ENCODE results near the gene CYP1A2. TPM values are rescaled to one million over a fixed set of nuclear protein-coding genes. Genes with fewer than 3 reads are reported as not detected.

The CYP1A2 gene
- polyA plus RNA-seq, 1 of the 3 experiments (the other 2 are of a cell fraction), result not detected

GRCh38 chr15:74782259-74783071, 33.8 kb downstream of the CYP1A2 start:
- Histone ChIP-seq H3K4me3 (ENCODE audit: low read depth in 2 of 2, low read length in 1 of 2) (peak overlapping the region; percentile 85 to 97), H3K36me3 (replicated peaks in 1 of 2; ENCODE audit: control insufficient read depth in 1 of 2, insufficient read depth in 2 of 2, low read length in 1 of 2) (peaks cover 0 to 10% of the 10 kb centered on the region in 2 experiments), H3K9ac (peak overlapping the region; percentile 77), H3K4me2 (peak overlapping the region; percentile 98), H3K9me2 (no peaks in the 10 kb centered on the region), H4K20me1 (ENCODE audit: insufficient read depth) (peaks cover 47% of the 10 kb centered on the region), H3K4me1 (ENCODE audit: control insufficient read depth in 1 of 2, insufficient read depth in 2 of 2, low read depth in 1 of 2, low read length in 1 of 2) (peaks cover 10 to 42% of the 10 kb centered on the region in 2 experiments; a peak in 2 of 4 replicates), H3F3A (replicated peaks; ENCODE audit: insufficient read depth) (peaks cover 3% of the 10 kb centered on the region), H3K9me3 (no peaks in the 10 kb centered on the region), H2AFZ (ENCODE audit: low read depth) (0 out of 2 replicates have a peak overlapping the region, but pooled peaks have one; percentile 51), H3K27ac (ENCODE audit: low read depth in 2 of 2, low read length in 1 of 2) (peak overlapping the region in 1 of 2 experiments; percentile 76; a peak in 2 of 4 replicates), H3K79me2 (ENCODE audit: insufficient read depth) (peaks cover 51% of the 10 kb centered on the region), H3K27me3 (ENCODE audit: insufficient read depth) (no peaks in the 10 kb centered on the region)
- DNase-seq, result peak; percentile 88
- WGBS (ENCODE audit: low lambda C conversion rate), result under 1% methylated on average over 40 of the region's 72 CpGs
- TF ChIP-seq TCF12 (IDR thresholded peaks at IDR 0.05), result no peak
- TF ChIP-seq USF2 (IDR thresholded peaks at IDR 0.05; ENCODE audit: borderline replicate concordance, low read depth, low read length), result no peak
- TF ChIP-seq ZBTB33 (IDR thresholded peaks at IDR 0.05; ENCODE audit: borderline replicate concordance, low read depth), result no peak
- POLR2A ChIA-PET, result interaction anchor here (1.0 kb wide), 1 partner anchor 168 kb away, joined by 6 read pairs; no protein-coding TSS in a partner anchor
- CTCF ChIA-PET, result interaction anchor here (0.6 to 24.3 kb wide), 26 partner anchors 8 to 393 kb away, joined by 3 to 1109 read pairs (median 6); partner anchors contain the start of genes CLK3, COX5A and ULK3

GRCh38 chr15:74783072-74783807, 34.6 kb downstream of the CYP1A2 start:
- ChIA-PET POLR2A (interaction anchor here (0.6 kb wide), 1 partner anchor 20 kb away, joined by 3 read pairs; no protein-coding TSS in a partner anchor), CTCF (interaction anchor here (0.8 to 24.3 kb wide), 14 partner anchors 10 to 167 kb away, joined by 3 to 1109 read pairs (median 14); partner anchors contain the start of genes CLK3 and ULK3)
- Histone ChIP-seq H3K4me2 (peak overlapping the region; percentile 98), H4K20me1 (ENCODE audit: insufficient read depth) (peaks cover 54% of the 10 kb centered on the region), H2AFZ (ENCODE audit: low read depth) (no peak overlapping the region), H3K4me3 (ENCODE audit: low read depth in 2 of 2, low read length in 1 of 2) (peak overlapping the region; percentile 85 to 97), H3K9ac (peak overlapping the region; percentile 77), H3K9me2 (no peaks in the 10 kb centered on the region), H3K27me3 (ENCODE audit: insufficient read depth) (no peaks in the 10 kb centered on the region), H3K27ac (ENCODE audit: low read depth in 2 of 2, low read length in 1 of 2) (peak overlapping the region in 1 of 2 experiments; percentile 76; a peak in 2 of 4 replicates), H3K9me3 (no peaks in the 10 kb centered on the region), H3K4me1 (ENCODE audit: control insufficient read depth in 1 of 2, insufficient read depth in 2 of 2, low read depth in 1 of 2, low read length in 1 of 2) (peaks cover 10 to 42% of the 10 kb centered on the region in 2 experiments; a peak in 2 of 4 replicates), H3K79me2 (ENCODE audit: insufficient read depth) (peaks cover 59% of the 10 kb centered on the region), H3K36me3 (replicated peaks in 1 of 2; ENCODE audit: control insufficient read depth in 1 of 2, insufficient read depth in 2 of 2, low read length in 1 of 2) (peaks cover 0 to 10% of the 10 kb centered on the region in 2 experiments), H3F3A (replicated peaks; ENCODE audit: insufficient read depth) (peaks cover 3% of the 10 kb centered on the region)
- peak; percentile 59 for DNase-seq
- WGBS (ENCODE audit: low lambda C conversion rate), result 23% methylated on average over 9 of the region's 13 CpGs
- TF ChIP-seq TEAD4 (IDR thresholded peaks at IDR 0.05; ENCODE audit: borderline replicate concordance, insufficient read depth), result no peak
- TF ChIP-seq RCOR1 (IDR thresholded peaks at IDR 0.05; ENCODE audit: low read length), result no peak
- TF ChIP-seq MXI1 (IDR thresholded peaks at IDR 0.05; ENCODE audit: low read depth, low read length), result peak; percentile 81
- no peak for TF ChIP-seq RFX5 (IDR thresholded peaks at IDR 0.05; ENCODE audit: low read length)
- no peak for TF ChIP-seq SMC3 (IDR thresholded peaks at IDR 0.05; ENCODE audit: low read depth, low read length)
- TF ChIP-seq USF2 (IDR thresholded peaks at IDR 0.05; ENCODE audit: borderline replicate concordance, low read depth, low read length), result no peak
- TF ChIP-seq PBX3 (IDR thresholded peaks at IDR 0.05), result no peak
- no peak for TF ChIP-seq FOXM1 (IDR thresholded peaks at IDR 0.05; ENCODE audit: low read depth)
- no peak for TF ChIP-seq REST (IDR thresholded peaks at IDR 0.05; ENCODE audit: low read depth, low read length)
- no peak for TF ChIP-seq TCF12 (IDR thresholded peaks at IDR 0.05)

Data from SK-N-SH (cell line).